Stimulated activated CD8-positive, alpha-beta memory T cell treated with anti-CD3 and anti-CD28 coated beads, Interleukin-2, amount 100 ng/mL, for 1 hour (primary cell): ENCODE measurements around the gene NOL8.

Source experiments
- DNase-seq, 2 donors: peaks; one replicate each; pipeline ENCODE4 v3.0.0-alpha.2; 2020; ENCODE audit warnings: low read depth in 2 of 2

Gene NOL8

DNA sequence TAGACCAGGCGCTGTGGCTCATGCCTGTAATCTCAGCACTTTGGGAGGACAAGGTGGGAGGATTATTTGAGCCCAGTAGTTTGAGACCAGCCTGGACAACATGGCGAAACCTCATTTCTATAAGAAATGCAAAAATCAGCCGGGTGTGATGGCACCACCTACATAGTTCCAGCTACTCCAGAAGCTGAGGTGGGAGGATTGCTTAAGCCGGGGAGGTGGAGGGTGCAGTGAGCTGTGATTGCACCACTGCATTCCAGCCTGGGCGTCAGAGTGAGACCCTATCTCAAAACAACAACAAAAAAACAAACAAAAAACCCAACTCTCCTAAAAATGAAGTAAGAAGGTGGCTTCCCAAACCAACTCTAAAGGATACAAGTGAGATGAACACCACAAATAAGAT, 54.6 kb downstream of the NOL8 start:
- no peak for DNase-seq

DNA sequence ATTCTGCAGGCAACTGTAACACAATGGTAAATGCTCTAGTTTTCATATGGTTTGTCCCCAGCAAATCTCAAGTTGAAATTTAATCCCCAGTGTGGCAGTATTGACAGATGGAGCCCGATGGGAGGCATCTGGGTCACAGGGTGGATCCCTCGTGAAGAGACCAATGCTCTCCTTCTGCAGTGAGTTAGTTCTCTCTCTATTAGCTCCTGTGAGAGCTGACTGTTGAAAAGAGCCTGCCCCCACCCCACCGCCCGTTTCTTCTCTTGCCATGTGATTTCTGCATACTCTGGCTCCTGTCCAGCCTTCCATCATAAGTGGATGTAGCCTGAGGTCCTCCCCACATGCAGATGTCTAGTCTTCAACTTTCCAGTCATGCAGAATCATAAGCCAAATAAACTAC, 58.7 kb downstream of the NOL8 start:
- no peak for DNase-seq

DNA sequence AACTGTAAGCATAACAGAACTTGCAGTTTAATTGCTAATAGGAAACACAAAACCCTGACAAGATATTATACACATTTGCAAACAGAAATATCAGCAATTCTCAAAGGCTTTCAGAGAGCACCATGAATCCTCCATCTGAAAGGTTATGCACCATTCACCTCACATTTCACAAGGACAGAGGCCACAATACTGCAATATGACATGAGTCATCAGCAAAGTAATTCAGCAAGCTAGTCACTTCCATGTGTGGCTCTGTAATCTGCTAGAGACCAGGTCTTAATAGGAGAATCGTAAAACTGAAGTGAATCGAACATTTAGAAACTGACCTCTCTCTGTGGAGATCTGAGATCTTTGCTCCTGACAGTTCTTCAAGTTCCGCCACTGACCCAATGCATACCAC, 60.0 kb downstream of the NOL8 start:
- no peak for DNase-seq

DNA sequence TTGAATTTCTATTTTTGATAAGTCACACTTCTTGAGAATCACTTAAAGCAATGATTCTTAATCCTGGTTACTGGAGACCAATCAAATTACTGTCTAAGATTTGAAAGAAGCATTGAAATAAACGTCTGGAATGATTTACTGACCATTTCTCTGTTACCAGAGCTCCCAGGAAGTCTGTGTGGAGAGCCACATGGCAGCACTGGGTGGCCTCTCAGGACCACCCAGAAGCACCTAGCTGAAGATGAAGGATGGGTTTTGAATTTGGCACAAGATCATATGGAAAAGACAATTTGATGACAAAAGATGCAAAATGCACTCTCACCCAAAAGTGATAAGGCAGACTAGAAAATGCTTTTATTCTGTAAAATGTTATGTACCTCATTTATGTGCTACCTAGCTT, 62.0 kb downstream of the NOL8 start:
- DNase-seq, result no peak

DNA sequence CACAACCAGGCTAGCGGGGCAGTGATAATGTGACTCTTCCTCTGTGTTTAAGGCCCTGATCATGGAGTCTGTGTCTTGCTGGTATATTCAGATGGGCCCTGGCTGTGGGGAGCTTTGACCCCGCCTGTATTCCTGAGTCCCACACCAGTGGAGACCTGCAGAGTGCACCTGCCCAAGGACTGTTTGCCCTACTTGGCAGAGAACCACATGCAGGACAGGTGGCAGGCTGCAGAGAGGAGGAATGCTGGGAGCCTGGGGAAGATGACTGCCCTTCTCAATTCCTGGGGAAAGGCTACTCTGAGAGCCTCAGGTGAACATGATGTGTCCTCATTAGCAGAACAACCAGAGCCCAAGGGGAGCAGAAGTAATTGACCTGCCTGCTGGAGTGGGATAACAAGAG, 67.8 kb downstream of the NOL8 start:
- no peak for DNase-seq

DNA sequence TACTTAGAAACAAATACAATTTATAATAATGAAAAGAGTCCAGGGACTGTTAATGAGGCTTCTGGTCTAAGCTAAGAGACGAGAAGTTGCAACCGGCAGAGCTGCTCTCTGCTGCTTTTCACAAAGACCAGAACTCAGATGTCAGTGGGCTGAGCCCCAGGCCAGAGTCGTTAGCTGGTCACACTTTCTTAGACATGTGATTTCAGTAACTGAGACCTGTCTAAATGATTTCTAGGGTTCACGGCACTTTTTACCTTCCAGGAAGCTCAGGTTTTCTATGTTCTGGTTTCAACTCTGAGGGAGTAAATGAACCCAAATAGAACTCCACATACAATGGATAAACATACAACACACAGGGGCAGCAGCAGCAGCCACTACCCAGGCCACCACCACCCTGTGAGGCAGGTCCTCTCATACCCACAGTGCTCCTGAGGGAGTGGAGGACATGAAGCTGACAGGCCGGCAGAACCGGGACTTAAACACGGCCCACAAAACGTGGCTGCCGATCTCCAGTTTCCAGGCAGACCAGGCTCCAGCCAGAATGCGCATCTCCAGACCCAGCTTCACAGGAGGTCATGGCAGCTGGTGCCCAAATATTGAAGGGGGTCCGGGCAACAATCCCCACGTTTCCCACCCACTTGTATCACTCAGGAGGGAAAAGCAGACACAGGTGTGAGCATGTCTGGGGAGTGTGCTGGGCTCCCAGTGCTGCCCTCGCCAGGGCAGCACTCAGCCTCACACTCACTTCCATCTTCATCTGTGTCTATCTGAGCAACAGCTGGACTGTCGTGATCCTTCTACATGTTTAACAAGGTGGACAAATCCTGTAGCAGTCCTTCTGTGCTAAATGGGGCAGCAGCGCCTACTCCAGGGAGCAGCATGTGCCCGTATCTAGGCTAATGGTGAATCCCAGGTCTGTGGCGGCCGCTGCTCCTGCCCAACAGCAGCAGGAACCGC, 70.5 kb downstream of the NOL8 start:
- no peak for DNase-seq

DNA sequence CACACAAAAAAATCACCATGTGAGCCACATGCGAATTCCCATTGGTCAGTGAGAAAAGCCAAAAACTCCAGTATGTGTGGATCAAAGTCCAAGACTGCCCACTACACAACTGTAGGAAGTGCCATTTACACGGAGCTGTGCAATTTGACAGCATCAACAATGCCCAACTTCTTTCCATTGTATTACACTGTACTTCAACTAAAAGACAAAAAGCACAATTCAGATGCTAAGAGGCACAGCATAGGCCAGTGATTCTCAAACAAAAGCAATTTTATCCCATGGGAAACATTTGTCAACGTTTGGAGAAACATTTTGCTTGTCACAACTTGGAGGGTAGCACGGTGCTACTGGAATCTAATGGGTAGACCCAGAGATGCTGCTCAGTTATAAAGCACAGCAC, 71.5 kb downstream of the NOL8 start:
- no peak for DNase-seq

DNA sequence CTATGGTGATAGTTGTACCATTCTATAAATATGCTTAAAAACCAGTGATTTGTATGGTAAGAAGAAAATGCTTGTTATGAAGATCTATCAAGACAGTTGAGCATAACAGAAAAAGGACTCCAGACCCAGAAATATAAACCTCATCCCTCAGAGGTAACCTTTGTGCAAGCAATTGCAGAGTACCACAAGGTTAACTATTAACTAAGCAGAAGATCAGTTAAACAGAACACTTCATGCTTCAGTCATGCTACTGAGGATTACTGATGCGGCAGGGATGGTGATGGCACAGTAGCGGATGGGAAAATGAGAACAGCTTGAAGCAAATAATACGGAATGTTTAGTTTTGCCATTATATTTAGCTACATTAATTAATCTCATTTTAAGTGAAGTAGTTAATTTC, 77.2 kb downstream of the NOL8 start:
- no peak for DNase-seq
